ENCODE results near the gene KCNH1.
"Not testable (repeated sequence)": the region's sequence is repeated elsewhere in the genome, so short reads cannot be mapped to it uniquely, and the experiment has no call there.

KCNH1 gene

GRCh38 chr1:211092955-211093354, 41.0 kb downstream of the KCNH1 start:
- DNase-seq: no peak

- DNase-seq: no peak
Observed at GRCh38 chr1:211091867-211092266, 42.1 kb downstream of the KCNH1 start.

GRCh38 chr1:211089536-211089935, 44.4 kb downstream of the KCNH1 start:
- no peak for DNase-seq

- DNase-seq: no peak
Observed at GRCh38 chr1:211088156-211088555, 45.8 kb downstream of the KCNH1 start.

- no peak for DNase-seq
Observed at GRCh38 chr1:211082824-211083223, 51.1 kb downstream of the KCNH1 start.

GRCh38 chr1:211081447-211081846, 52.5 kb downstream of the KCNH1 start:
- DNase-seq: not testable (repeated sequence)

- no peak for DNase-seq
Observed at GRCh38 chr1:211068976-211069375, 65.0 kb downstream of the KCNH1 start.

- no peak for DNase-seq
Observed at GRCh38 chr1:211066781-211067384, 67.1 kb downstream of the KCNH1 start.

GRCh38 chr1:211041838-211042237, 92.1 kb downstream of the KCNH1 start:
- not testable (repeated sequence) for DNase-seq

- DNase-seq: no peak
Observed at GRCh38 chr1:211037095-211037494, 96.9 kb downstream of the KCNH1 start.

- DNase-seq: no peak
Observed at GRCh38 chr1:211036381-211037060, 97.4 kb downstream of the KCNH1 start.

GRCh38 chr1:211035821-211036380, 98.0 kb downstream of the KCNH1 start:
- no peak for DNase-seq

- no peak for DNase-seq
Observed at GRCh38 chr1:211033921-211034525, 99.9 kb downstream of the KCNH1 start.

GRCh38 chr1:211024901-211025300, 109.0 kb downstream of the KCNH1 start:
- no peak for DNase-seq

- no peak for DNase-seq
Observed at GRCh38 chr1:211019266-211019665, 114.7 kb downstream of the KCNH1 start.

GRCh38 chr1:211018690-211019089, 115.3 kb downstream of the KCNH1 start:
- DNase-seq: no peak

- DNase-seq: no peak
Observed at GRCh38 chr1:211017075-211017718, 116.8 kb downstream of the KCNH1 start.

GRCh38 chr1:211014275-211014674, 119.7 kb downstream of the KCNH1 start:
- DNase-seq: no peak

- DNase-seq: no peak
Observed at GRCh38 chr1:211013346-211014240, 120.4 kb downstream of the KCNH1 start.

GRCh38 chr1:211011128-211011527, 122.8 kb downstream of the KCNH1 start:
- not testable (repeated sequence) for DNase-seq

- DNase-seq: no peak
Observed at GRCh38 chr1:211009944-211010343, 124.0 kb downstream of the KCNH1 start.

- no peak for DNase-seq
Observed at GRCh38 chr1:211007830-211008229, 126.1 kb downstream of the KCNH1 start.

All from NCI-H774 (cell line).